Right lobe of liver (tissue), 4 donors: ENCODE measurements around the gene SPON2.

ENCODE experiments used
- CTCF ChIP-seq, 4 donors: fragments of 200-600 bp in 3 of 4; fragments of 450-650 bp in 1 of 4; IDR thresholded peaks; one replicate each; pipeline versions ENCODE4 v1.5.1 to v1.8.0; 2016 to 2022; ENCODE audit warnings: antibody characterized with exemption in 4 of 4, mild to moderate bottlenecking in 2 of 4
- POLR2A ChIP-seq: fragments of 450-650 bp; IDR thresholded peaks from one replicate; pipeline ENCODE4 v1.6.1; 2017; ENCODE audit warnings: antibody characterized with exemption, mild to moderate bottlenecking
- donor health status: DM: no; HTN: no; CAD: no.
- donor health status: DM: no; HTN: no; CAD: no.
- donor health status: DM: no; HTN: yes; CAD: no.

GRCh38 chr4:1211891-1212545 is 39.6 kb upstream of the SPON2 start:
- TF ChIP-seq CTCF (IDR thresholded peaks at IDR 0.05) (no peak), POLR2A (no peak)
